Measurements from ENCODE around the gene TMED6. TPM values are rescaled to one million over a fixed set of nuclear protein-coding genes. Genes with fewer than 3 reads are reported as not detected.

TMED6 gene
- total RNA-seq, 4 donors from 2014 or later = not detected

DNA sequence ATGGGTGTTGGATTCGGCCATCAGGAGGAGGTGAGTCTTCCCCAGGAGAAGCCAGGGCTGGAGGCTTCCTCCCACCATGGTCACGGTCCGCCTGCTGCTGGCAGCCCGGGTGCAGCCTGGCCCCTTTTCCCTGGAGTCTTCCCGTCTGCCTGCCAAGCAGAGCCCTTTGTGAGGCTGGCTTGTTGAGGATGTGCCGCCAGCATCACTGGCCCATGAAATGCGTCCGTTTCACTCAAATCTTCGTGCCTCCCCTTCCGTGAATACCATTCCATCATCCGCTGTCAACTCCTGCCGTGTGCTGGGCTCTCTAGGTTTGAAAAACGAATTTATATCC lies 30.9 kb downstream of the TMED6 start:
- Histone ChIP-seq H3K27me3 (no peaks in the 10 kb centered on the region), H3K4me3 (no peak overlapping the region), H3K9me3 (no peaks in the 10 kb centered on the region), H3K4me1 (peaks cover 0 to 19% (median 3%) of the 10 kb centered on the region in 3 donors), H3K27ac (no peak overlapping the region), H3K36me3 (peaks cover 60 to 100% (median 82%) of the 10 kb centered on the region in 3 donors)
- DNase-seq = no peak
- TF ChIP-seq, protein P1, sequence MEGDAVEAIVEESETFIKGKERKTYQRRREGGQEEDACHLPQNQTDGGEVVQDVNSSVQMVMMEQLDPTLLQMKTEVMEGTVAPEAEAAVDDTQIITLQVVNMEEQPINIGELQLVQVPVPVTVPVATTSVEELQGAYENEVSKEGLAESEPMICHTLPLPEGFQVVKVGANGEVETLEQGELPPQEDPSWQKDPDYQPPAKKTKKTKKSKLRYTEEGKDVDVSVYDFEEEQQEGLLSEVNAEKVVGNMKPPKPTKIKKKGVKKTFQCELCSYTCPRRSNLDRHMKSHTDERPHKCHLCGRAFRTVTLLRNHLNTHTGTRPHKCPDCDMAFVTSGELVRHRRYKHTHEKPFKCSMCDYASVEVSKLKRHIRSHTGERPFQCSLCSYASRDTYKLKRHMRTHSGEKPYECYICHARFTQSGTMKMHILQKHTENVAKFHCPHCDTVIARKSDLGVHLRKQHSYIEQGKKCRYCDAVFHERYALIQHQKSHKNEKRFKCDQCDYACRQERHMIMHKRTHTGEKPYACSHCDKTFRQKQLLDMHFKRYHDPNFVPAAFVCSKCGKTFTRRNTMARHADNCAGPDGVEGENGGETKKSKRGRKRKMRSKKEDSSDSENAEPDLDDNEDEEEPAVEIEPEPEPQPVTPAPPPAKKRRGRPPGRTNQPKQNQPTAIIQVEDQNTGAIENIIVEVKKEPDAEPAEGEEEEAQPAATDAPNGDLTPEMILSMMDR (IDR thresholded peaks at IDR 0.05) = no peak
- TF ChIP-seq POLR2A (IDR thresholded peaks at IDR 0.05) = no peak
- 87% methylated on average over 12 to 13 of the region's 13 CpGs for whole genome bisulfite sequencing, 2 donors
- intact Hi-C loops (cut with DNase I) = no loop called here

DNA sequence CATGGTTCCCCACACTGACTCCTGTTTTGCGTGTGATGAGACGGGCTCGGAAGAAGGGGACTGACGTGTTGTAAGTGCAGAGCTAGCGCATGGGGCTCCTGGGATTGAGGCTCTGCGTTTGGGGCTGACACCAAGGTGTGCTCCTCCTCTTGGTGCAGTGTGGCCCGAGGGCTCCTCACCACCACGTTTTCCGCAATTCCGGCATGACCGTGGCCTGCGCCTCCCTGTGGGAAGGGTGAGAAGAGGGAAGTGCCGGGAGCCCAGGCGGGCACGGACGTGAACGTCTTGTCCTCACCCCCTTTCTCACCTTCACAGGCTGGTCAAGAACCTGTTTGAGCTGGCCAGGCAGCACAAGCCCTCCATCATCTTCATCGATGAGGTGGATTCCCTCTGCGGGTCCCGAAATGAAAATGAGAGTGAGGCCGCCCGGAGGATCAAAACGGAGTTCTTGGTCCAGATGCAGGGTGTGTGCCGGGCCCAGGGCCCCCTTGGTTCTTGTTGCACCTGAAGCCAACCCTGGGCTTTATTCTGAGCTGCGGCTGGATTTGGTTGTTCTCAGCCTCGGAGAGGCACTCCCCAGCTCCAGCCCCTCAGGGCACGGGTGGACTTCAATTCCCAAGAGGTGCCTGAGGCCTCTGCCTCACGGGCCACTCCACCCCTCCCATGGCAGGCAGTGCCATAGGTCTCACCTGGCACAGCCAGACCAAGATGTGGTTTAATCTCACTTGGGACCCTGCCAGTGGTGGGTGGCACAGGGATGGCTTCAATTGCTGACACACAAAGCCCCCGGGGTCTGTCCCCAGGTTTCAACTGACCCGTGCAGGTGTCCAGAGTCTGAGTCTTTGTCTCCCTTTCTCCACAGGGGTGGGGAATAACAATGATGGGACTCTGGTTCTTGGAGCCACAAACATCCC lies 31.5 kb downstream of the TMED6 start:
- no peak for DNase-seq
- no peaks in the 10 kb centered on the region for H3K27me3 ChIP-seq
- H3K4me1 ChIP-seq = peaks cover 0 to 19% (median 8%) of the 10 kb centered on the region in 3 donors
- H3K4me3 ChIP-seq = no peak overlapping the region
- H3K9me3 ChIP-seq = no peaks in the 10 kb centered on the region
- intact Hi-C loops (cut with DNase I) = no loop called here
- WGBS, 2 donors = 84 to 89% methylated on average over 7 to 18 of the region's 30 CpGs
- TF ChIP-seq, protein P1 (IDR thresholded peaks at IDR 0.05) = no peak
- TF ChIP-seq POLR2A (IDR thresholded peaks at IDR 0.05) = no peak
- no peak overlapping the region for H3K27ac ChIP-seq
- H3K36me3 ChIP-seq = peaks cover 65 to 100% (median 82%) of the 10 kb centered on the region in 3 donors

DNA sequence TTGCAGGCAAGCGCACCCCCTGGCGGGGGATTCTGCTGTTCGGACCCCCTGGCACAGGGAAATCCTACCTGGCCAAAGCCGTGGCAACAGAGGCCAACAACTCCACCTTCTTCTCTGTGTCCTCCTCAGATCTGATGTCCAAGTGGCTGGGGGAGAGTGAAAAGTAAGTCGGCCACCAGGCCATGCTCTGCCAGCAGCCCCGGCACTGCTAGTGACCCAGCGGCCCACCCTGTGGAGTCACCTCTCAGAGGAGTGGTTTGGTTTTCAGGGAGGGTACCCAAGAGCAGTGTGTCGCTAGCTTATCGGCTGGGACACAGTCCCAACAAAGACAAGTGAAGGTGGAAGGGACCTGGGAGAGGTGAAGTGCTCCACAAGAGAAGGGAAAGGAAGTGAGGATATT lies 32.2 kb downstream of the TMED6 start:
- Histone ChIP-seq H3K27ac (no peak overlapping the region), H3K4me3 (no peak overlapping the region), H3K4me1 (peaks cover 0 to 18% (median 8%) of the 10 kb centered on the region in 3 donors), H3K36me3 (peaks cover 71 to 100% (median 80%) of the 10 kb centered on the region in 3 donors), H3K27me3 (no peaks in the 10 kb centered on the region), H3K9me3 (no peaks in the 10 kb centered on the region)
- intact Hi-C loops (cut with DNase I) = no loop called here
- TF ChIP-seq, protein P1 (IDR thresholded peaks at IDR 0.05) = no peak
- TF ChIP-seq POLR2A (IDR thresholded peaks at IDR 0.05) = no peak
- DNase-seq = no peak
- WGBS, 2 donors = 90% methylated on average over 5 of the region's 9 CpGs; no CpG with 5 or more reads in 1 of the 2 donors

DNA sequence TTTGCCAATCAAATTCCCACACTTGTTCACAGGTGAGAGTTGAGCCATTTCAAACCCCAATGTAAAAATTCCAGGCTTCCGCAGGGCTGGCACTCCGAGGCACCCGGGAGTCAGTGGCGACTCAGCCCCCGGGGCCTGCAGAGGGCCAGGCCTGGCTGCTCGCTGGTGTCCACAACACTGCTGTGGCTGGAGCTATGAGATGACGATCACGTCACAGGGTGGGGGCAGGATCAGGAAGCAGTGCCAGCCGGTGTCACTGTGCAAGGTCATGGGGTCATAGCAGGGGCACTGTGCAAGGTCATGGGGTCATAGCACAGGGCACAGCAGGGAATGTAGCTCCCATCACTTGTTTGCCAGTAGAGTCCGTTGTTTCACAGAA lies 32.7 kb downstream of the TMED6 start:
- 67 to 79% methylated on average over 2 to 7 of the region's 10 CpGs for WGBS, 2 donors
- intact Hi-C loops (cut with DNase I) = no loop called here
- no peak for TF ChIP-seq POLR2A (IDR thresholded peaks at IDR 0.05)
- TF ChIP-seq, protein P1 (IDR thresholded peaks at IDR 0.05) = no peak

DNA sequence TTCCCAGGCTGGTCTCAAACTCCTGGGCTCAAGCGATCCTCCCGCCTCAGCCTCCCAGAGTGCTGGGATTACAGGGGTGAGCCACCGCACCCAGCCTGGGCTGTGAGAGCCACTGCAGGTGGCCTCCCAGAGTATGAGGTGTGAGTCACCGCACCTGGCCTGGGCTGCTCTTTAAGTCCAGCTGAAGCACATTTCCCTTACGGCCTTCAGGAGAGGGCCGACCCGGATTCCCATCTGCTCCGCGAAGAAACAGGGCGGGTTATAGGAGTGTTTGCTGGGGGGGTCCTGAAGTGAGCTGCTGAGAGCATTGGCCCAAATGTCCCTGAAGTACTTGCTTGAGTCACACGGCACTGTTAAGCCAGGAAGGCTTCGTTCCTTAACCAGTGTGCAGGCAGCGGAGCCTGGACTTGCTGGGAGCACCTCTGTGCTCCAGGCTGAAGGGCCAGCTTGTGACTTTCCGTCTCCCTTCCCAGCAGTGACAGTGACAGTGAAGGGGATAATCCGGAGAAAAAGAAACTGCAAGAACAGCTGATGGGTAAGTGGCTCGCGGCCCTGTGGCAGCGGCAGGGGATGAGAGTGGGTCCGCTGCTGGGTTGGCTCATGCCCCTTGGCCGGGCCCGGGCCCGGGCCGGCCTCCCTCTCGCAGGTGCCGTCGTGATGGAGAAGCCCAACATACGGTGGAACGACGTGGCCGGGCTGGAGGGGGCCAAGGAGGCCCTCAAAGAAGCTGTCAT lies 33.2 kb downstream of the TMED6 start:
- Histone ChIP-seq H3K4me1 (peaks cover 0 to 22% (median 5%) of the 10 kb centered on the region in 3 donors), H3K36me3 (peaks cover 71 to 99% (median 72%) of the 10 kb centered on the region in 3 donors), H3K4me3 (no peak overlapping the region), H3K27me3 (no peaks in the 10 kb centered on the region), H3K9me3 (no peaks in the 10 kb centered on the region), H3K27ac (no peak overlapping the region)
- intact Hi-C loops (cut with DNase I) = no loop called here
- DNase-seq = no peak
- no peak for TF ChIP-seq POLR2A (IDR thresholded peaks at IDR 0.05)
- 87 to 93% methylated on average over 9 to 18 of the region's 30 CpGs for WGBS, 2 donors

More for the DNA sequence above, 32.7 kb downstream of the TMED6 start:
- Histone ChIP-seq H3K4me1 (peaks cover 0 to 18% (median 5%) of the 10 kb centered on the region in 3 donors), H3K27ac (no peak overlapping the region), H3K27me3 (no peaks in the 10 kb centered on the region), H3K36me3 (peaks cover 72 to 100% (median 75%) of the 10 kb centered on the region in 3 donors), H3K4me3 (no peak overlapping the region), H3K9me3 (no peaks in the 10 kb centered on the region)
- DNase-seq = no peak
